GM12878 (cell line): Measurements from ENCODE around the gene RARG.

Experiments
- HDGF ChIP-seq: fragments of 450-650 bp; IDR thresholded peaks from 2 replicates; pipeline ENCODE4 v1.6.1; 2016; ENCODE audit warnings: antibody characterized with exemption
- ZNF24 ChIP-seq: fragments of 450-650 bp; IDR thresholded peaks from 2 replicates; pipeline ENCODE4 v1.6.1; 2017; ENCODE audit warnings: antibody characterized with exemption, mild to moderate bottlenecking

- no peak for TF ChIP-seq HDGF
- no peak for TF ChIP-seq ZNF24
These were observed 14.1 kb downstream of the RARG start for GRCh38 chr12:53217931-53218307.
